HCT116 (cell line): ENCODE results near the gene RGPD3. TPM values are rescaled to one million over a fixed set of nuclear protein-coding genes. Genes with fewer than 3 reads are reported as not detected.

Experiments used
- ATAC-seq: fragments of 200-7000 bp; cut with Tn5 transposase; 2 replicates; pipeline ENCODE4 v1.9.1; 2020; ENCODE audit warnings: mild to moderate bottlenecking, moderate library complexity
- BruUV-seq: library from RNA; stranded (reverse); fragments of 400-500 nt; replicated peaks from 2 replicates; lab custom pipeline; 2021; lab: Mats Ljungman, UMichigan
- CTCF ChIA-PET: fragments of 300-600 bp; sonication (Branson Sonifier 250); formaldehyde crosslinking; loops from one replicate; lab custom pipeline; 2021; ENCODE audit warnings: antibody characterized with exemption; lab: Charles Lee
- POLR2A ChIA-PET: fragments of 300-600, 350-600 bp; sonication (Branson Sonifier 250); formaldehyde crosslinking; loops from one replicate; lab custom pipeline; 2021; ENCODE audit warnings: antibody characterized with exemption; lab: Charles Lee
- RAD21 ChIA-PET, 2 experiments: fragments of 300-600 bp; sonication (Branson Sonifier 250); formaldehyde crosslinking; loops; one replicate each; lab custom pipeline; 2023; ENCODE audit warnings: low total read pairs in 2 of 2; ENCODE audit not compliant: uncharacterized antibody in 2 of 2, unreplicated experiment in 2 of 2, low non-redundant PET in 1 of 2; lab: Charles Lee
- DNase-seq: peaks from one replicate; pipeline ENCODE4 v3.0.0-alpha.2; 2010; ENCODE audit warnings: low read depth, low spot score
- H2AFZ ChIP-seq: fragments of 200-600 bp; shearing (Covaris generic), sonication (generic); 2 replicates; pipeline ENCODE4 v1.6.1; 2017; ENCODE audit warnings: low read depth, mixed run types, mixed read lengths, antibody characterized with exemption, low read length; ENCODE audit not compliant: poor library complexity, severe bottlenecking
- H3K27ac ChIP-seq: 2 replicates; pipeline ENCODE4 v1.5.1; 2012; ENCODE audit warnings: low read depth, low read length
- H3K27me3 ChIP-seq: fragments of 200-600 bp; sonication (generic); 2 replicates; pipeline ENCODE4 v1.6.1; 2016; ENCODE audit warnings: mixed run types, low read length, mixed read lengths; ENCODE audit not compliant: insufficient read depth
- H3K36me3 ChIP-seq, 2 experiments: fragments of 200-500 bp in 1 of 2; fragments of 200-600 bp in 1 of 2; sonication (Bioruptor generic) in 1 of 2; sonication (generic) in 1 of 2; 2 replicates each; pipeline versions ENCODE4 v1.5.1 to v1.6.1; 2014 to 2016; ENCODE audit warnings: low read length in 2 of 2, inconsistent platforms in 1 of 2, mixed read lengths in 1 of 2, mixed run types in 1 of 2; ENCODE audit not compliant: insufficient read depth in 2 of 2, control insufficient read depth in 1 of 2
- H3K4me1 ChIP-seq, 2 experiments: fragments of 200-600 bp in 1 of 2; sonication (generic) in 1 of 2; 2 replicates each; pipeline versions ENCODE4 v1.5.1 to v1.6.1; 2012 to 2017; ENCODE audit warnings: low read length in 2 of 2, inconsistent platforms in 1 of 2, mild to moderate bottlenecking in 1 of 2, mixed read lengths in 1 of 2, mixed run types in 1 of 2, moderate library complexity in 1 of 2; ENCODE audit not compliant: insufficient read depth in 2 of 2, control insufficient read depth in 1 of 2
- H3K4me2 ChIP-seq: fragments of 200-600 bp; sonication (generic); 2 replicates; pipeline ENCODE4 v1.6.1; 2017; ENCODE audit warnings: mixed run types, low read length, mixed read lengths
- H3K4me3 ChIP-seq, 2 experiments: fragments of 200-600 bp in 1 of 2; sonication (generic) in 1 of 2; replicated peaks in 1 of 2; 2 replicates each; pipeline ENCODE4 v1.5.1; 2011 to 2016; ENCODE audit warnings: low read length in 2 of 2, control low read depth in 1 of 2, low read depth in 1 of 2, mild to moderate bottlenecking in 1 of 2, mixed read lengths in 1 of 2, mixed run types in 1 of 2
- H3K79me2 ChIP-seq: fragments of 200-600 bp; sonication (generic); 2 replicates; pipeline ENCODE4 v1.6.1; 2017; ENCODE audit warnings: mild to moderate bottlenecking, mixed run types, low read length, moderate library complexity, mixed read lengths; ENCODE audit not compliant: insufficient read depth
- H3K9ac ChIP-seq: fragments of 200-600 bp; sonication (generic); 2 replicates; pipeline ENCODE4 v1.6.1; 2016; ENCODE audit warnings: low read length, mixed read lengths
- H3K9me2 ChIP-seq: fragments of 200-600 bp; sonication (generic), shearing (Covaris generic); 2 replicates; pipeline ENCODE4 v1.6.1; 2017; ENCODE audit warnings: mixed run types, mild to moderate bottlenecking, moderate library complexity; ENCODE audit not compliant: insufficient read depth
- H3K9me3 ChIP-seq, 2 experiments: fragments of 200-500 bp in 1 of 2; fragments of 200-600 bp in 1 of 2; sonication (Bioruptor generic) in 1 of 2; sonication (generic) in 1 of 2; 2 replicates each; pipeline ENCODE4 v1.6.1; 2014 to 2017; ENCODE audit warnings: low read length in 2 of 2, mixed read lengths in 2 of 2, inconsistent platforms in 1 of 2, low read depth in 1 of 2, mild to moderate bottlenecking in 1 of 2, mixed run types in 1 of 2, moderate library complexity in 1 of 2; ENCODE audit not compliant: control insufficient read depth in 1 of 2, insufficient read depth in 1 of 2
- H4K20me1 ChIP-seq: fragments of 200-600 bp; sonication (generic), shearing (Covaris generic); 2 replicates; pipeline ENCODE4 v1.6.1; 2017; ENCODE audit warnings: mixed run types, mild to moderate bottlenecking, moderate library complexity; ENCODE audit not compliant: insufficient read depth
- CBX3 ChIP-seq: IDR thresholded peaks from 2 replicates; pipeline ENCODE4 v1.6.1; 2012; ENCODE audit warnings: low read depth
- ELF1 ChIP-seq: IDR thresholded peaks from 2 replicates; pipeline ENCODE4 v1.6.1; 2012; ENCODE audit warnings: low read depth, borderline replicate concordance
- EZH2phosphoT487 ChIP-seq: fragments of 200-600 bp; IDR thresholded peaks from 2 replicates; pipeline ENCODE4 v1.6.1; 2018; ENCODE audit warnings: antibody characterized with exemption, borderline replicate concordance
- POLR2A ChIP-seq: IDR thresholded peaks from 2 replicates; pipeline ENCODE4 v1.7.0; 2011; ENCODE audit warnings: borderline replicate concordance; ENCODE audit not compliant: insufficient read depth, insufficient read length; ENCODE audit errors: extremely low read depth
- RAD21 ChIP-seq: IDR thresholded peaks from 2 replicates; pipeline ENCODE4 v1.6.1; 2012; ENCODE audit warnings: low read depth, mild to moderate bottlenecking
- SP1 ChIP-seq: IDR thresholded peaks from 2 replicates; pipeline ENCODE4 v1.6.1; 2012; ENCODE audit warnings: low read depth
- SRF ChIP-seq: IDR thresholded peaks from 2 replicates; pipeline ENCODE4 v1.6.1; 2012; ENCODE audit warnings: low read depth
- ZFX ChIP-seq: fragments of 450-650 bp; IDR thresholded peaks from 2 replicates; pipeline ENCODE4 v1.6.1; 2017
- intact Hi-C: fragments of 100-400 bp; cut with micrococcal nuclease; formaldehyde crosslinking; loops from 2 replicates; pipeline ENCODE4 v1.10.0; 2022
- total RNA-seq: library from RNA; stranded (reverse); gene quantifications from one replicate; pipeline ENCODE4 v1.2.1, GENCODE V29; 2021; ENCODE audit not compliant: unreplicated experiment
- TF ChIP-seq, protein P1 (sequence below): IDR thresholded peaks from 2 replicates; pipeline ENCODE4 v1.6.1; 2012; ENCODE audit warnings: low read depth
- TF ChIP-seq, protein P2 (sequence below): IDR thresholded peaks from 2 replicates; pipeline ENCODE4 v1.6.1; 2012
- TF ChIP-seq, protein P3 (sequence below): IDR thresholded peaks from 2 replicates; pipeline ENCODE4 v1.6.1; 2011; ENCODE audit warnings: mild to moderate bottlenecking, low read length, moderate library complexity; ENCODE audit not compliant: insufficient replicate concordance; ENCODE audit errors: extremely low read depth

The RGPD3 gene
- total RNA-seq, 1 experiment from 2014 or later: 0.15 TPM

DNA sequence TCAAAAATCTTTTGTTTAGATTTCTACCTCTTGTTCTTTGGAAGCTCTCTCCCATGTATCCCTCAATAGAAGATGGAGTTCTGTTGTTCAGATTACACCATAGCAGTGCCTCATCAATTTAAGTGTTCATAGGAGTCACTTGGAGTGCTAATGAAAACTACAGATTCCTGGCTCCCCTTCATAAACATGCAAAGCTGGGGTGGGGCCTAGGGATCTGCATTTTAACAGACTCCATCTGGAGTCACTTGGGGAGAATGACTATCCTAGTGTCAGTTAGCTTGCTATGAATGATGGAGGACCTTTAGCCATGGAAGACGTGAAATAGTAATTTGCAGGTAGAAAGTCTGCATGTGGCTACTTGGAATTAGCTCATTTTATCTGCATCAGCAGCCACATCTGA is 105.4 kb downstream of the RGPD3 start:
- TF ChIP-seq EZH2phosphoT487 (no peak), CBX3 (no peak)
- TF ChIP-seq, protein P1, sequence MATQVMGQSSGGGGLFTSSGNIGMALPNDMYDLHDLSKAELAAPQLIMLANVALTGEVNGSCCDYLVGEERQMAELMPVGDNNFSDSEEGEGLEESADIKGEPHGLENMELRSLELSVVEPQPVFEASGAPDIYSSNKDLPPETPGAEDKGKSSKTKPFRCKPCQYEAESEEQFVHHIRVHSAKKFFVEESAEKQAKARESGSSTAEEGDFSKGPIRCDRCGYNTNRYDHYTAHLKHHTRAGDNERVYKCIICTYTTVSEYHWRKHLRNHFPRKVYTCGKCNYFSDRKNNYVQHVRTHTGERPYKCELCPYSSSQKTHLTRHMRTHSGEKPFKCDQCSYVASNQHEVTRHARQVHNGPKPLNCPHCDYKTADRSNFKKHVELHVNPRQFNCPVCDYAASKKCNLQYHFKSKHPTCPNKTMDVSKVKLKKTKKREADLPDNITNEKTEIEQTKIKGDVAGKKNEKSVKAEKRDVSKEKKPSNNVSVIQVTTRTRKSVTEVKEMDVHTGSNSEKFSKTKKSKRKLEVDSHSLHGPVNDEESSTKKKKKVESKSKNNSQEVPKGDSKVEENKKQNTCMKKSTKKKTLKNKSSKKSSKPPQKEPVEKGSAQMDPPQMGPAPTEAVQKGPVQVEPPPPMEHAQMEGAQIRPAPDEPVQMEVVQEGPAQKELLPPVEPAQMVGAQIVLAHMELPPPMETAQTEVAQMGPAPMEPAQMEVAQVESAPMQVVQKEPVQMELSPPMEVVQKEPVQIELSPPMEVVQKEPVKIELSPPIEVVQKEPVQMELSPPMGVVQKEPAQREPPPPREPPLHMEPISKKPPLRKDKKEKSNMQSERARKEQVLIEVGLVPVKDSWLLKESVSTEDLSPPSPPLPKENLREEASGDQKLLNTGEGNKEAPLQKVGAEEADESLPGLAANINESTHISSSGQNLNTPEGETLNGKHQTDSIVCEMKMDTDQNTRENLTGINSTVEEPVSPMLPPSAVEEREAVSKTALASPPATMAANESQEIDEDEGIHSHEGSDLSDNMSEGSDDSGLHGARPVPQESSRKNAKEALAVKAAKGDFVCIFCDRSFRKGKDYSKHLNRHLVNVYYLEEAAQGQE: no peak
- no peak overlapping the region for H3K4me3 ChIP-seq
- intact Hi-C loops: no loop called here
- CTCF ChIA-PET: no interaction called here
- ATAC-seq (no peak), DNase-seq (no peak)
- no peak overlapping the region for H3K27ac ChIP-seq
- H3K27me3 ChIP-seq: 0 out of 2 replicates have a peak, but pooled peaks cover 3% of the 10 kb centered on the region
- H3K4me2 ChIP-seq: no peak overlapping the region
- POLR2A ChIA-PET: no interaction called here
- H3K36me3 ChIP-seq: no peaks in the 10 kb centered on the region
- H2AFZ ChIP-seq: no peak overlapping the region
- RAD21 ChIA-PET: no interaction called here
- H3K9me2 ChIP-seq: 0 out of 2 replicates have a peak, but pooled peaks cover 3% of the 10 kb centered on the region
- no TSS peak for BruUV-seq
- no peaks in the 10 kb centered on the region for H4K20me1 ChIP-seq
- H3K4me1 ChIP-seq: no peaks in the 10 kb centered on the region
- H3K9me3 ChIP-seq: no peaks in the 10 kb centered on the region
- no peaks in the 10 kb centered on the region for H3K79me2 ChIP-seq
- no peak overlapping the region for H3K9ac ChIP-seq

DNA sequence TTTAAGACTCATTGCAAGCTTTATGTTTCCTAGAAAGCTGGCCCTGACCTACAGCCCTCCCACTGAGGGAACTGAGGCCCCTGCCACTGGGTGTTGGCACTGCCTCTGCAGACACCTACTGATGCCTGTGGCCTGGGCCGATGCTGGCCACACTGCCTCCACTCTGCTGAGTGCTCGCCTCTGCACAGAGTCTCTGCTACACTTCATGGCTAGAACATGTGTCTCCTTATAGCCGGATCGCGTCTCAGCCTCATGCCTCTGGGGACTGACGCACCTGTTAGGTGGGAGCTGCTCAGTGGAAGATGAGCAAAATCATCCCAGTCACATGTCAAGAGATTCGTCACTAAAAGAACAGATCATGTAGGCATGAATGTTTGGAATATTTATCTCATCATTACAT is 108.7 kb downstream of the RGPD3 start:
- 0 out of 2 replicates have a peak, but pooled peaks cover 3% of the 10 kb centered on the region for H3K27me3 ChIP-seq
- ChIA-PET POLR2A (no interaction called here), CTCF (no interaction called here), RAD21 (no interaction called here)
- H3K27ac ChIP-seq: no peak overlapping the region
- no peak overlapping the region for H3K4me2 ChIP-seq
- H3K79me2 ChIP-seq: no peaks in the 10 kb centered on the region
- no TSS peak for BruUV-seq
- intact Hi-C loops: no loop called here
- no peak overlapping the region for H3K4me3 ChIP-seq
- DNase-seq (no peak), ATAC-seq (no peak)
- H3K36me3 ChIP-seq: no peaks in the 10 kb centered on the region
- H3K9ac ChIP-seq: no peak overlapping the region
- no peak overlapping the region for H2AFZ ChIP-seq
- 0 out of 2 replicates have a peak, but pooled peaks cover 3% of the 10 kb centered on the region for H3K9me2 ChIP-seq
- H3K9me3 ChIP-seq: no peaks in the 10 kb centered on the region
- H3K4me1 ChIP-seq: no peaks in the 10 kb centered on the region
- H4K20me1 ChIP-seq: no peaks in the 10 kb centered on the region
- TF ChIP-seq ELF1 (no peak), SRF (no peak), RAD21 (no peak), POLR2A (no peak), SP1 (no peak), EZH2phosphoT487 (no peak), ZFX (no peak)
- TF ChIP-seq, protein P2, sequence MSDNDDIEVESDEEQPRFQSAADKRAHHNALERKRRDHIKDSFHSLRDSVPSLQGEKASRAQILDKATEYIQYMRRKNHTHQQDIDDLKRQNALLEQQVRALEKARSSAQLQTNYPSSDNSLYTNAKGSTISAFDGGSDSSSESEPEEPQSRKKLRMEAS: no peak
- TF ChIP-seq, protein P1: no peak
- TF ChIP-seq, protein P3, sequence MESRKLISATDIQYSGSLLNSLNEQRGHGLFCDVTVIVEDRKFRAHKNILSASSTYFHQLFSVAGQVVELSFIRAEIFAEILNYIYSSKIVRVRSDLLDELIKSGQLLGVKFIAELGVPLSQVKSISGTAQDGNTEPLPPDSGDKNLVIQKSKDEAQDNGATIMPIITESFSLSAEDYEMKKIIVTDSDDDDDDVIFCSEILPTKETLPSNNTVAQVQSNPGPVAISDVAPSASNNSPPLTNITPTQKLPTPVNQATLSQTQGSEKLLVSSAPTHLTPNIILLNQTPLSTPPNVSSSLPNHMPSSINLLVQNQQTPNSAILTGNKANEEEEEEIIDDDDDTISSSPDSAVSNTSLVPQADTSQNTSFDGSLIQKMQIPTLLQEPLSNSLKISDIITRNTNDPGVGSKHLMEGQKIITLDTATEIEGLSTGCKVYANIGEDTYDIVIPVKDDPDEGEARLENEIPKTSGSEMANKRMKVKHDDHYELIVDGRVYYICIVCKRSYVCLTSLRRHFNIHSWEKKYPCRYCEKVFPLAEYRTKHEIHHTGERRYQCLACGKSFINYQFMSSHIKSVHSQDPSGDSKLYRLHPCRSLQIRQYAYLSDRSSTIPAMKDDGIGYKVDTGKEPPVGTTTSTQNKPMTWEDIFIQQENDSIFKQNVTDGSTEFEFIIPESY: no peak
